GM12891 (cell line): ENCODE results near the gene PGBD5.

Source experiments
- PAX5 ChIP-seq: IDR thresholded peaks from 2 replicates; pipeline ENCODE4 v1.6.1; 2011; ENCODE audit warnings: low read length, moderate library complexity, mild to moderate bottlenecking; ENCODE audit not compliant: insufficient read depth, severe bottlenecking
- POLR2A ChIP-seq: IDR thresholded peaks from 2 replicates; pipeline ENCODE4 v1.6.1; 2011; ENCODE audit warnings: low read depth, low read length, control low read depth
- POLR2AphosphoS5 ChIP-seq: IDR thresholded peaks from 2 replicates; pipeline ENCODE4 v1.6.1; 2011; ENCODE audit warnings: low read depth, low read length, control low read depth
- POU2F2 ChIP-seq: IDR thresholded peaks from 2 replicates; pipeline ENCODE4 v1.6.1; 2011; ENCODE audit warnings: low read depth, mild to moderate bottlenecking, control low read depth, low read length, moderate library complexity
- SPI1 ChIP-seq: IDR thresholded peaks from 2 replicates; pipeline ENCODE4 v1.6.1; 2011; ENCODE audit warnings: low read depth, low read length, control low read depth
- TAF1 ChIP-seq: IDR thresholded peaks from 2 replicates; pipeline ENCODE4 v1.6.1; 2011; ENCODE audit warnings: low read depth, low read length, control low read depth

- TF ChIP-seq TAF1 = no peak
- no peak for TF ChIP-seq POLR2A
- no peak for TF ChIP-seq POLR2AphosphoS5
- TF ChIP-seq SPI1 = no peak
- TF ChIP-seq PAX5 = no peak
- no peak for TF ChIP-seq POU2F2
Observed at GRCh38 chr1:230400007-230400344, 26.2 kb downstream of the PGBD5 start.
